ENCODE results near the gene LIPG.

Gene LIPG

DNA sequence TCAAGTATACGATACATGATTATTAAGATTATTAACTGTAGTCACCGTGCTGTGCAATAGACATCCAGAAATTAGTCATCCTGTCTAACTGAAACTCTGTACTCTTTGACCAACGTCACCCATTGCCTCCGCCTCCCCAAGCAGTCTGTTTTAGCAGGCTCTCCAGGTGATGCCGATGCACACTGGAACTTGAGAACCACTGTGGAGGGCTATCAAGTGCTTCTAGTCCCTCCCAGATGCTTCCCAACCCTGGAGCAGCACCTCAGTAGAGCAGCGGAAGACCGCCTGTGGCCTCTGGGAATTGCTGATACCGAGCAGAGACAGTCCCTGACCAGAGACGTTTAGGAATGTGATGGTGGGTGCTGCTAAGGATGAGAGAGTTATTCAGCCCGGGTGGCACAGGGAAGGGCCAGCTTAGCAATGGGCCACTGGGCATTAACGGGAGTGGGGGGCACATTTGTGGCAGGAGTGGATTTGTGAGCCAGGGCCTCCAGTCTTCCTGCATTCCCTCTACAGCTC is 50.7 kb downstream of the LIPG start:
- DNase-seq (ENCODE audit: low read depth) = no peak

DNA sequence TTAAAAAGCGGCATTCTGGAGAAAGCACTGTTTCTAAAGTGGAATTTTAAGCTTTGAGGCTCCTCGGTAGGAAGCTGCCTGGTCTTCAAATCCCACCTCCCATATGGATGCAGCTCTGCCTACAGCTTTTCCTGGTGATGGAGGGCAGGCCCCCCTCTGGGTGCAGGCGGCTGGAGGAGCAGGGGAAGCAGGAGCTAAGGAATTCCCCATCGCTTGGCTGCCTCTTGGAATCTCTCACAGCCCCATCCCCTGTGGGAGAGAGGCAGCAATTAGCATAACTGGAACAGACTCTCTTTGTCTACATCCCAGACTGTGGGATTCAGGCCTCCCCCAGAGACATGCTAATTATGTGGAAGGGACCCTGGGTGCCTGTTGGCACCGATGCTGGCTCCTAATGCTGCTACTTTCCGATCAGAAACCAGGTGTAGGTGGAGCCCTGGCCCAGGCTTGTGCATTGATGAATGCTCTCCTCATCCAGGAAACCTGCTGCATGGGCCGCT is 51.3 kb downstream of the LIPG start:
- no peak for DNase-seq (ENCODE audit: low read depth)

DNA sequence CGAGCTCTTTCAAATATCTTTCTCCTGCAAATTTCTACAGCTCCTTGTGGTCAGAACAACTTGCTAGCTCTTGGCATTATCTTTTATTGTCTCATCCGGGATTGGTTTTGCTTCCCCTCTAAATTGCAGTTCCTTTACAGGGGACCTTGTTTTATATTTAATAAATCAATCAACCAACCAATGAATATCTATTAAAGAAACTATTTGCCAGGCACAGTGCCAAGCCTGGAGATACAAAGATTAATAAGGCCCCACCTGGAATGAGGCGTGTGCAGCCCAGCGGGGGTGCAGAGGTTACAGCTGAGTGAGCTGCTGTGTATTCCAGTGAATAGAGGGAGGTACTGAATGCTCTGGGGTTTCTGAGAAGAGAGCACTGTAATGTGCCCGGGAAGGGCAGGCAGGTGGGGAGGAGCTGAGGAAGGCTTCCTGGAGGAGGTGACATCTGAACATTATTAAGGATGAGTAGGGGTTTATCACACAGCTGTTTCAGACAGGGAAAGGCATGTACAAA is 51.8 kb downstream of the LIPG start:
- no peak for DNase-seq (ENCODE audit: low read depth)

DNA sequence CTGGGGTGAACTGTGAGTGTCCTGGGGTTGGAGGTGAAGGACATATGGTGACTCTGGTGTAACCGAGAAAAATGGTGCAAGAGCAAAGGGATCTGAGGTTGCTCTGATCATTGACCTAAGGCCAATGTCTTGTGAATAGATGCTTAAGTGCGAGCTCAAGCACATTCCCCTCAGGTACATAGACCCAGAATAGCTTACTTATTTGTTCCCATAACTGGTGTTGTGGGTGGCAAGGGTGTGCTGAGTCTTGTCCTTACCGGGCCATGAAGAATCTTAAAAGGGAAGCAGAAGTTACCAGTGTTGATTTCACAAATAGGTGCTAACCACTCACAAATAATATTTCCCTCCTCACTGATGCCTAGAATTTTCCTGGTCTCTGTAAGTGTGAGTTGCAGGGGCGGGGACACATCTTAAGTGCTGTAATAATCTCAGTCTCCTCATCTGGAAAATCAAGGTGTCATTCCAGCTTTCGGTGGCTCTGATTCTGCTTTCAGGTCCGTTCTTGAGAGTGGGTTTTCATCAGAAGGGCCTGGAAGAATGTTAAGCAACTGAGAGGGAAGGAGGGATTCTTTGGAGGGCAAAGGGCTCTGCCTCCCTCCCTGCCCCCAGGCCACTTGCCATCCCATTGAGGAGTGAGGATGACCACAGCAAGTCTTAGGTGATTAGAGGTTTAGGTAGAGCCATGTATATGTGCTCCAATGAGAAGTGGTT is 54.9 kb downstream of the LIPG start:
- no peak for DNase-seq (ENCODE audit: low read depth)

DNA sequence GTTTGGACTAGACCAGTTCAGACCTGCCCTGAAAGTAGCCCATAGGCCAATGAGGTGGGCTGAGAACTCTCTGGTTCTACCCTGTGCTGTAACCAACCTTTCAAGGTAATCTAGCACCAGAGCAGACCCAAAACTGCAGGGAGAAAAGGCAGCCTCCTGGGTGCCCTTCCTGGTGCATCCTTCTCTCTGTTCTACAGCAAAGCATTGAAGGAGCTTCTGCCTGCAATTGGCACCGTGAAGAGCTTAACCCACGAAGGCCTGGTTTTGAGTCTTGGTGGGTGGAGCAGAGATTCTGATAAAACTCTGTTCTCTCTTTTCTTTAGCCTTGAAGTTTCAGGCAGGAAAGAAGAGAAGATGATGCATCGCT is 55.5 kb downstream of the LIPG start:
- no peak for DNase-seq (ENCODE audit: low read depth)

DNA sequence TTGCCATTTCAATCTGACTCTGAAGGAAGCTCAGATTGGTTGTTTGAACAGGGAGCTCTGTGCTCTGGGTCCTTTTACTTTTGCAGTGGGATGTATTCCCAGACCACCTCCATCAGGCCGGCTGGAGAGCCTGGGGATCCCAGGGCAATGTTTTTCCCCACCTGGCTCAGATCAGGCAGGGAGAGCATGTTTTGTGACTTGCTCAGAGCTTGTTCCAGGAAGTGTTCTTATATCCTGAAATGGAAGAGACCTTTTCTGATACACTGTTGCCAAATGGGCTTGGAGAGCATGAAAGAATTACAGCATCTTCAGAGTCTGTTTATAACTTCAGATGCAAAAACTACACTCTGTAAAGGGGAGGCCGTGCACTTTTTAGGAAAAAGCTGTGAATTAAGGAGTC is 56.0 kb downstream of the LIPG start:
- no peak for DNase-seq (ENCODE audit: low read depth)

DNA sequence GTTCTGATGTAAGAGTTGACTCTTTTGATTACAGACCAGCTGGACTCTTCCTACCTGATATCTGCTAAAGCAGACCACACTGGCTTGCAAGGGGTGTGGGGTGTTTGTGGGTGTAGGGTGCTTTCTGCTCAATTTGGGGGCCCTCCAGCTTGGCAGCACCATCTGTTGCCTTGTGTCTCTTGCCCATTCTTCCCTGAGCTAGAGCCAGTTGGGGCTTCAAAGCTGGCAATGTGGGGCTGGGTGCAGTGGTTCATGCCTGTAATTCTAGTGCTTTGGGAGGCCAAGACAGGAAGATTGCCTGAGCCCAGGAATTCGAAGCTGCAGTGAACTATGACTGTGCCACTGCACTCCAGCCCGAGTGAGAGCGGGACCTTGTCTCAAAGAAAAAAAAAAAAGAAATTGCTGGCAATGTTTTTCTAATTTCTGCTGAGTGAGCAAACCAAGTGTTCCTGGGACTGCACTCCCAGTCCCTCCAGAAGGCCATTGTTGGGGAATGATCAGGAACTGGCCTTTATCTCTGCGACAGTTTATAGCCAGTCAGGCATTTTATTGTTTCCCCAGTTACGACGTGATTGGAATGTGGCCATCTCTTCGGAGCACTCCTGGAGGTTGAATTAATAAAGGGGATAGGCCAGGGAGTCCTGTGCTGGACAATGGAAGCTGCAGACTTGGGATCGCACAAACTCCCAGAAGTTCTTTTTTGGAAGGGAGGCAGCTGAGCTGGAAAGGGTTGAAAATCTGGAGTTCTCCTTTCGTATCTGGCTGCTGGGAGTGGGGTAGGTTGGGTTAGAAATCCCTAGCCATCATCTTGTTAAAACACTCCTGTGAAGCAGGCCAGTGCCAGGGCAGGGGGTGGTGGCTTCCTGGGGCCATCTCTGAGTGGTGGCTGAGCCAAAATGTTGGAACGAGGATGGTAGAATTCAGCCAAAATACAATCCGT is 57.2 kb downstream of the LIPG start:
- DNase-seq (ENCODE audit: low read depth) = no peak

DNA sequence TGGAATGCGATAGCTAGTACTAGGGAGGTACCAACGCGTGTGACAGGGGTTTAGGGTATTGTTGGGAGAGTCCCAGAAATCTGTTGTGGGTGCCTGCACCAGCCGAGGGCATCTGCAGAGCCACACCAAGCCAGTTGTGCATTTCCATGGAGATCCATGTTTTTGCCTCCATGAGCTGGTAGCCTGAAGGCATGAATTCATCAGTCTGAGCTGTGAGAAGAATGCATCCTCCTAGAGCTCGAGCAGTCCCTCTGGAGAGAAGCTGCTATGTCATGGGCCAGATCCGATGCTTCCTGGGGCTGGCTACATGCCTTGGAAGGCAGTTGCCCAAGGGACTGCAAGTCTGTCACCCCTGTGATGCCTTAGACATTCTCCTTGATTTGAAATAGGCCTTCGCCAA is 57.9 kb downstream of the LIPG start:
- DNase-seq (ENCODE audit: low read depth) = no peak

DNA sequence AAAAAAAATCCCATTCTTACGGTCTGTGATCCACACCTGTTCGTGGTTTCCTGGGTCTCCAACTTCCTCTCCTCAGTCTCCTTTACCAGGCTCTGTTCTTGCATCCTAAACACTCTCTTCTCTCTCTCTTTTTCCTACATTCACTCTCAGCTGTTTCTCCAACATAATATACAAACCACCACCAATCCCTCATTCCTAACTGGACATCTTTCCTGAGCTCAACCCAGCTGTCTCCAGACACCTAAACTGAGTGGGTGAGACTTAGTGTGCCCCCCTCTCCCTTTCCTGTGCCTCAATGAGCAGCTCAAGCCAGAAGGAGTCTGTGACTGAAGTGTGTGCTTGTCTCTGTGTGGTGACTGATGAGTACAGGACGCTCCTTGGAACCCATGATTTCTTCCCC is 59.4 kb downstream of the LIPG start:
- DNase-seq (ENCODE audit: low read depth) = no peak

DNA sequence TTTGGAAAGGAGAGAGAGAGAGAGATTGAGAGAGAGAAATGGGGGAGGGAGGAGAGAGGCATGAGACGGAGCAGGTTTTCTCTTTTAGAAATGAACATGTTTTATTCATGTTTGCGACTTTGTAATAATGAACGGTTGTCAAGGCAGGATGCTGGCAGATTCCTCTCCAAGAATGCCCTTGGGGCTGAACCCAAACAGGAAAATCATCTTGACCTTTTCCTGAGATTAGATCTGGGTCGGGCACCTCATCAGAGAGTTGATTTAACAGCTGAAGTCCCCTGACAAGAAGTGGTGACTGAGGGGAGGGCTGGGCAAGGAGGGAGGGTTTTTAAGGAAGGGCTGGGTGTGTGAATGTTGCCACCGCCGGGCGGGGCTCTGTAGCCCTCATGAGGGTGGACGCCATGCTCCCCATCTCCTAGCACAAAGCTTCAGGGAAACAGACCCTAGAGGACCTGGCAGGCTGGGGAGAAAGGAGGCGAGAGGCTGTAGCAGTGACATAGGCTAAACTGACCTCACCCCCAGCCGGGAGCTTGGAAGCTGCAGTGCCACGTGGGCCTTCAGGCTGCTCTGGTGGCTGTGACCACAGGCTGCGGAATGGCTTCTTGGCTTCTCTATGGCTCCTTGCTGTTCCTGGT is 60.0 kb downstream of the LIPG start:
- no peak for DNase-seq (ENCODE audit: low read depth)

DNA sequence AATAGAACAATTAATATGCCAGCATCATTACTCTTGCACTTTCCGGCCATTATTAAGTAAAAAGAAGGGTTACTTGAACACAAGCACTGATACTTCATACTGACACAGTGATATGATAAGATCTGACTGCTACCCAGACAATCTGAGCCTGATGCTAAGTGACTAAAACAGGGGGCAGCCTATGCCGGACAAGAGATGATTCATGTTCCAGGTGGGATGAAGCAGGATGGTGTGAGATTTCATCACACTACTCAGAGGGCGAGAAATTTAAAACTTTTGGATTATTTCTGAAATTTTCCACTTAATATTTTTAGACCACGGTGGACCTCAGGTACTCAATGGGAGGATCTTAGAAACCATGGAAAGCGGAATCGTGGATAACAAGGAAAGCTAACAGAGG is 61.7 kb downstream of the LIPG start:
- DNase-seq (ENCODE audit: low read depth) = no peak

DNA sequence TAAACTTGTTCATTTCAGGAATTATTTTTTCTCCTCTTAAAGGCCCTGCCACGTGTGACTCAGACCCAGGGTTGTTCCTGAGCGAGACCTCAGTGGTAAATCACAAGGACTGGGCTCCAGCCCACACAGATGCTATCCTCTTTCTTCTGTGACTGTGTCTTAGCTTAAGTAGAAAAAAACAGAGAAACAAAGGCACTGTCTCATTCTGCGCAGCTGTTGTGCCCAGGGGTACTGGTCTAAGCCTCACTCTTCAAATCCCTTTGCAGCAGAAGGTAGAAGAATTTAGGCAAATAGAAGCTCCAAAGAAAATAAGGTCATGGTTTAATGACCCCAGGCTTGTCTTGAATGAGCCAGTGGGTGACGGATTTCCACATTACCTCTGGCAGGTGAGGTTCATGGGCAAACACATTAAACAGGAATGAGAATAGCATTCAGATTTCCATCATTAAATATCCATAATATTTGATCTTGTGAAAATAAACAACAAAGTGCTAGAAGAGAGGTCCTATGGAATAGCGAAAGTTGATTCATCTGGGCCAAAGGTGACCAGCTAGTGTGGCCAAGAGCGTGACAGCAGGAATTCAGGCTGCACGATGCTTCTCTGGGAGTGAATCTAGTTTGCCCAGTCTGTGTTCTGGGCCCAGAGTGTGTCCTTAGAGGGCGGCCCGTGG is 63.3 kb downstream of the LIPG start:
- no peak for DNase-seq (ENCODE audit: low read depth)

DNA sequence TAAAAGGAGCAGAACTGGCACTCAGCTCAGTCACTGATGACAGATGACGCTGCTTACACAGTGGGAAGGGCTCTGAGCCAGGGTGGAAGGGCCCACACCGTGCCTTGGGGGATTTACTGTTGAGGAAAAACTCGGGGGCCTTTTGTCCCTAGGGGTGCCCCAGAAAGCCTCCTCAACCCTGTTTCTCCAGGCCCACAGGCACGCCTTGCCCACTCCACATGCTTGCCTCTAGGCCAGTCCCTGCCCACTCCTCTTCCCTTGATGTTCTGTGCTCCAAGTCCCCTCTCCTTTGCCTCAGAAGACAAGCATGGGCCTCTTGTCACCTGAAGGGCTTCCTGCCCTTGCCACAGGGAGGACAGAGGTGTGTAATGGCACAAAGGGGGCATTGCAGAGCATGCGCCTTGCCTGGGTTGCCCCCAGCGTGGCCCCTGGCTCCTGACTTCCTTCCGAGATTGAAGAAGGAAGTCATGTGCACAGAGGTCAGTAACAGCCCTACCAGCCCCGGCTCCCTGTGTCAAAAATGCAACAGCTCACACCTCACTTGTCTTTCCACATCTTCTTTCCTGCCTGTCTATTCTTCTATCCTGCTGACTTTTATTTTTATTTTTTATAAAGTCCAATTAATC is 65.1 kb downstream of the LIPG start:
- DNase-seq (ENCODE audit: low read depth) = no peak

DNA sequence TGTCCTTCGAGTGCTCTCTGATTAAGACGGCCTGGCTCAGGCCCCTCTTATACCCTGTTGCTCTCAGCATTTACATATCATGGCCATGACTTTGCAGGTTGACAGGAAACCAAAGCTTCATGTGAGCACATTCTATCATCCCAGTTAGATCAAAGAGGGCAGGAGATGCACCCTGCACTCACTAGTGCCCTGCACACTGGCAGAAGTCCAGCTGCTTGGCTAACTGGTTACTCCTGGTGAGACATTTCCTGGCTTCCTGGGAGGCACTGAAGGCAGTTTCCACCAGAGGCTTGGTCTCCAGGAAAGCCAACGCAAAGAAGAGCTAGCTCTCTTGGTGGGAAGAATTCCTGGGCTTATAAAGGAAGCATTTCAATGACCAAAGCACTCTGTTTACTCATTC is 66.3 kb downstream of the LIPG start:
- no peak for DNase-seq (ENCODE audit: low read depth)

DNA sequence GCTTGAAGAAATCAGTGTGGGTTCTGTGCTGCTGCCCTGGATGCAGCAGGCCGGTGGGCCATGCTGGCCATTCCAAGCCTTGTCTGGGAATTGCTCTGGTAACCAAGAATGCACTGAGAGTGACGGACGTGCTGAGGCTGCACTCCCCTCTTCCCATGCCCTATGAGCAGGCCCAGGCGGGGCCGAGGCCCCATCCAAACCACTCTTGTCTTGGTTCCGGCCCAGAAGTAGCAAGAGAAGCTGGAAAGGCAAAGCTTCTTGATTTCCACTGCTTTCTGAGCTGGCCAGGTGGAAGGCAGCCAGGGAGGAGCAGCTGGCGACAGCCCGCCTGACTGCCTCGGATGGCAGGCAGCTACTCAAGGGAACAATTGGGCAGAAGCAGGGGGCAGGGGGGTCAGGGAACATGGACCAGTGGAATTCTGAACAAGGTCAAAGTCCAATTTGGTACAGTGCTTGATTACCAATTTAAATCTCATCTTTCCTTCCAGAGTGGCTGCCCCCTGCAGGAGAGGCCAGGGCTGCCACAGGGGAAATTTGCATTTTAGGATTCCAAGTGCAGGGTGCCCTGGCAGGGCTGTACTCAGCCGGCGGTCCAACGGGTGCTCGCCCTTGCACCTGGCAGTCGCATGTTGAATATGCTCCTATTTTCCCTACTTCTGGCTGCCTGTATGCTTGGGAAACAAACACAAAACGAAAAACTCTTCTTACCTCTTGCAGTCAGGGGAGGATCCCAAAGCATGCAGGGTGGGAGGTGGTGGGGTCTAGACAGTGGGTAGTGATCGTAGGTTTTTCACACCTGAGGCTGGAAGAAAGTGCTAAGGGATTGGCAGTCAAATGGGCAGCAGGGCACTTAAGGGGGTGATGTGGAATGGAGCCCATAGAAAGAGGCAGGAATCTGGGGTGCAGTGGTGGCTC is 67.3 kb downstream of the LIPG start:
- no peak for DNase-seq (ENCODE audit: low read depth)

DNA sequence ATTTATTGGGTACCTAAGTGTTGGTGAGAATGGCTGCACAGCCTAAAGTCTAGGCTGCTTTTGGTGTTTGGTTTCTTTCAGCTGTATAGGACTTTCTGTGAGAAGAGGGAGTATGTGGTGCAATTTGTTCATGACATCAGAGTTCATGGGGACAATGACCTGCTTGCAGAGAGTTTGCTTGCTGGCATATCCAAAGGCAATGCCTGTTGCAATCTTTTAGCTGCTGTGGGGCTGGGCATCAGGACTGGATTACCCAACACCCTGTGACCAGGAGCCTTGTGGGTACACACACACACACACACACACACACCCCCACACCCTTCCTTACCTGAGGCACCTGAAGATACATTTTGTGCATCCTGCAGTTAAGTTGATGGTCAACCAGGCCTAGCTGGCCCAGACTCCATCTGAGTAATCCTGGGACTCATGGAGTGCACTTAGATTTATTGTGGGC is 68.4 kb downstream of the LIPG start:
- DNase-seq (ENCODE audit: low read depth) = no peak

DNA sequence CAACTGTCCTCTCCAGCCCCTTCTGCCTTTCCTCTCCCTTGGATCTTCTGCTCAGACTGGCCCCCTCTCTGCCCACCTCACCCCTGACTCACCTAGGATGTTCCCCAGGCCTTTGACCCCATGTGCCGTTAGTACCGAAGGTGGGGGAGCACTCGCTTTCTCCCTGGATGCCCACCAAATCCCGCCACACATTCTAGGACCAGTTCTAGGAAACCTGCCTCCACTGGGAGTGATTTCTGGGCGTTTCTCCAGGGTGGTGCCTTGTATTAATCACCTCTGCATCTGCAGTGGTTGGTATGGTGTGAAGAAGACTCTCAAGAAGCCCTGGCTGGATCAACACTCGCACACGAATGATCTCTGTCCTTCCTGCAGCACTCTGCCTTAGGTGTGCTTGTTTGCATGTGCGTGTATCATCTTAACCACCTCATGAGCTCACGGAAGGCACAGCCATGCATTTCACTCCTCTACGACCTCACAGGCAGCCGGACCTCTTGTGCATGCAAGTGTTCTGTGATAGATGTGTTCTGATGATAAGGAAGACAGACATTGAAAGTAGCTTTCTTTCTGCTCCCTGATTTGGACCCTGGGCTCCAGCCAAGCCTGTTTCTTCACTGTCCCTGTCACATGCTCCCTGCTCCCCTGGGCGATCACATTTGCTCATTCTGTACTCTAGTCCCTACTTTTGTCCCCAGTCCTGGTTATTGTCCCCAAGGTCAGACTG is 69.4 kb downstream of the LIPG start:
- DNase-seq (ENCODE audit: low read depth) = no peak

DNA sequence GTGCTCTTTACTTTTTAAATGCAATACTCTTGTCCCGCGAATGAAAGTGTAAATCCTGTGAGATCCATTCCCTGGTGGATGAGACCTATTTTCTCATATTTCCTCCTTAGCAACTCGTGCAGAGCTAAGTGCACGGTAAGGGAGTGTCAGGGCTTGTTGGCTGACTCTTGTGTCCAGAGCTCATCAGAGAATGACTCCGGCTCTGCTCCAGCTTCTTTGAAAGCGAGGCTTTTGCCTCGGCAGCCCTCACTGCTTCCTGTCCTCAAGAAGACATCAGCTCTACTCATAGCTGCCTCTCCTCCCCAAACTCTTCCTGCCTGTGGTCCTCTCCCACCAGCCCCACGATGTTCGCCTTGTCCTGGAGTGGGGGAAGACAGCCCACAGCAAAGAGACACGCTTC is 70.7 kb downstream of the LIPG start:
- no peak for DNase-seq (ENCODE audit: low read depth)

DNA sequence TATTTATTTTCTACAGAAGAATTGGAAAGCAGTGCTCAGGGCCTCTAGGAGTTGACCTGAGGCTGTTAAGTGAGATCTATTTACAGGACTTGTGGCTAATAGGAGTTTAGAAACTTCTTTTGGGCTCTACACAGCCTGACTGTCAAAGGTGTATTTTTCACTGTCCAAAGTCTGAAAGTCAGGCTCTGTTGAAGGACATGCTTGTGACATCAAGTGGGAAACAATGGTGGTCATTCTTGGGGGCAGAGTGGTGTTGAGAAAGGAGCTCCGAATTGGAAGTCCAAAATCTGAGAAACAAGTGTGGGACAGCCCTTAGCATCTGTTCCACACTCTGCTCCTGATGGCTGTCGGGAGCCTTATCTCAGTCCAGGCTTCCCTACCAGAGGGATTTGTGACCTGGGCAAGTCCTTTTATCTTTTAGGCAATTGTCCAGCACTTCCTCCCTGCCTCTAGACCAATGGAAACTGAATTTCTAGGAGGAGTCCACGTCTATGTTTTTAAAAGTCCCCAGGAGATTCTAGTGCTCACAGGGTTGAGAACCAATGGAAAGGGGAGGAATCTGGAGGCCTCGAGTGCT is 76.4 kb downstream of the LIPG start:
- no peak for DNase-seq (ENCODE audit: low read depth)

All from T-helper 22 cell (primary cell).